Liver (tissue), 3 donors: ENCODE measurements around the gene CIAPIN1.

Experiments
- CTCF ChIP-seq: fragments of 150-350 bp; IDR thresholded peaks from 2 replicates; pipeline ENCODE4 v1.5.1; 2017; ENCODE audit warnings: improper control_type of control experiment, low read depth, low read length; ENCODE audit not compliant: missing input control
- FOXA1 ChIP-seq: IDR thresholded peaks from 2 replicates; pipeline ENCODE4 v1.6.1; 2016; ENCODE audit warnings: antibody characterized with exemption
- GABPA ChIP-seq, 2 donors: IDR thresholded peaks in 1 of 2; conservative IDR thresholded peaks in 1 of 2; 2 replicates each; pipeline ENCODE4 v1.6.1; 2016; ENCODE audit warnings: antibody characterized with exemption in 2 of 2, mild to moderate bottlenecking in 1 of 2, moderate library complexity in 1 of 2
- RAD21 ChIP-seq, 2 donors: IDR thresholded peaks; 2 replicates each; pipeline ENCODE4 v1.6.1; 2016; ENCODE audit warnings: antibody characterized with exemption in 2 of 2, mild to moderate bottlenecking in 2 of 2
- donor health status: healthy.
- donor health status: healthy.

GRCh38 chr16:57483725-57484514 lies 36.7 kb upstream of the CIAPIN1 start:
- no peak for TF ChIP-seq RAD21 (IDR thresholded peaks at IDR 0.05)
- no peak for TF ChIP-seq CTCF
- TF ChIP-seq FOXA1 = no peak
- TF ChIP-seq GABPA (IDR thresholded peaks at IDR 0.05 in 1 of 2, conservative IDR thresholded peaks at IDR 0.05 in 1 of 2) = no peak
